GM08714 (cell line): ENCODE results near the gene HGD.
"Not testable (repeated sequence)": the region's sequence is repeated elsewhere in the genome, so short reads cannot be mapped to it uniquely, and the experiment has no call there.

Experiments
- H3K4me3 ChIP-seq: fragments of 200-500 bp; sonication (Bioruptor generic); 2 replicates; pipeline ENCODE4 v1.5.1; 2014; ENCODE audit warnings: mild to moderate bottlenecking, low read length, inconsistent platforms
- ZNF274 ChIP-seq: IDR thresholded peaks from 2 replicates; pipeline ENCODE4 v1.6.1; 2012; ENCODE audit warnings: mild to moderate bottlenecking, low read depth, low read length

HGD gene

GRCh38 chr3:120661106-120661905 is 20.7 kb downstream of the HGD start:
- TF ChIP-seq ZNF274, result no peak
- no peak overlapping the region for H3K4me3 ChIP-seq

- TF ChIP-seq ZNF274, result no peak
- H3K4me3 ChIP-seq, result no peak overlapping the region
Measured at GRCh38 chr3:120659834-120660233, 22.2 kb downstream of the HGD start.

GRCh38 chr3:120659285-120659684 is 22.8 kb downstream of the HGD start:
- no peak for TF ChIP-seq ZNF274
- no peak overlapping the region for H3K4me3 ChIP-seq

- H3K4me3 ChIP-seq, result no peak overlapping the region
- TF ChIP-seq ZNF274, result no peak
Measured at GRCh38 chr3:120652896-120653545, 29.0 kb downstream of the HGD start.

- TF ChIP-seq ZNF274, result no peak
- H3K4me3 ChIP-seq, result no peak overlapping the region
Measured at GRCh38 chr3:120652281-120652680, 29.8 kb downstream of the HGD start.

- H3K4me3 ChIP-seq, result no peak overlapping the region
- no peak for TF ChIP-seq ZNF274
Measured at GRCh38 chr3:120650311-120650710, 31.7 kb downstream of the HGD start.

- no peak overlapping the region for H3K4me3 ChIP-seq
- TF ChIP-seq ZNF274, result no peak
Measured at GRCh38 chr3:120649830-120650233, 32.2 kb downstream of the HGD start.

GRCh38 chr3:120648290-120648689 is 33.7 kb downstream of the HGD start:
- no peak for TF ChIP-seq ZNF274
- no peak overlapping the region for H3K4me3 ChIP-seq

GRCh38 chr3:120646771-120647432 is 35.1 kb downstream of the HGD start:
- TF ChIP-seq ZNF274, result no peak
- H3K4me3 ChIP-seq, result no peak overlapping the region

GRCh38 chr3:120645083-120645845 is 36.8 kb downstream of the HGD start:
- no peak for TF ChIP-seq ZNF274
- no peak overlapping the region for H3K4me3 ChIP-seq

- no peak for TF ChIP-seq ZNF274
- H3K4me3 ChIP-seq, result no peak overlapping the region
Measured at GRCh38 chr3:120642368-120642948, 39.6 kb downstream of the HGD start.

- TF ChIP-seq ZNF274, result no peak
- no peak overlapping the region for H3K4me3 ChIP-seq
Measured at GRCh38 chr3:120641696-120642246, 40.3 kb downstream of the HGD start.

GRCh38 chr3:120640231-120640630 is 41.8 kb downstream of the HGD start:
- no peak overlapping the region for H3K4me3 ChIP-seq
- TF ChIP-seq ZNF274, result no peak

GRCh38 chr3:120638820-120639219 is 43.2 kb downstream of the HGD start:
- not testable (repeated sequence) for H3K4me3 ChIP-seq
